ENCODE measurements around the gene CLCN4.

GRCh38 chrX:10167573-10167972 is 10.8 kb downstream of the CLCN4 start:
- TF ChIP-seq CTCF (IDR thresholded peaks at IDR 0.05) = no peak
- no peak for TF ChIP-seq POLR2A (IDR thresholded peaks at IDR 0.05)
- TF ChIP-seq POLR2AphosphoS5 (IDR thresholded peaks at IDR 0.05; ENCODE audit: insufficient read depth in 1 of 2, low read depth in 1 of 2) = no peak

Measured in vagina (tissue), 2 donors.